PFSK-1 (cell line): ENCODE results near the gene ZNF362.

ENCODE experiments used
- FOXP2 ChIP-seq: optimal IDR thresholded peaks from 2 replicates; pipeline ENCODE3; 2011; ENCODE audit warnings: borderline replicate concordance, control low read depth, inconsistent platforms; ENCODE audit not compliant: insufficient read depth; ENCODE audit errors: extremely low read length, extremely low read depth
- POLR2AphosphoS5 ChIP-seq: IDR thresholded peaks from 2 replicates; pipeline ENCODE4 v1.6.1; 2012; ENCODE audit warnings: low read depth, mild to moderate bottlenecking, control low read depth, low read length, moderate library complexity
- SIN3A ChIP-seq: IDR thresholded peaks from 2 replicates; pipeline ENCODE4 v1.6.1; 2012; ENCODE audit warnings: mild to moderate bottlenecking, low read length, moderate library complexity, borderline replicate concordance; ENCODE audit not compliant: insufficient read depth
- TAF1 ChIP-seq: IDR thresholded peaks from 2 replicates; pipeline ENCODE4 v1.6.1; 2012; ENCODE audit warnings: low read length, control low read depth, borderline replicate concordance; ENCODE audit not compliant: insufficient read depth
- TF ChIP-seq, protein P1 (sequence below), 2 experiments: IDR thresholded peaks; 2 replicates each; pipeline versions ENCODE4 v1.6.1 to v1.8.0; 2011 to 2012; ENCODE audit warnings: low read depth in 2 of 2, low read length in 2 of 2, control low read depth in 1 of 2, inconsistent platforms in 1 of 2, mild to moderate bottlenecking in 1 of 2, moderate library complexity in 1 of 2; ENCODE audit not compliant: insufficient read depth in 1 of 2

The ZNF362 gene

GRCh38 chr1:33349778-33350610, 93.7 kb downstream of the ZNF362 start:
- no peak; the same call in 1 of the 2 replicates for TF ChIP-seq SIN3A
- TF ChIP-seq POLR2AphosphoS5: peak; percentile 77
- TF ChIP-seq FOXP2: no peak
- TF ChIP-seq TAF1: peak; percentile 66; the same call in 1 of the 2 replicates
- TF ChIP-seq, protein P1, sequence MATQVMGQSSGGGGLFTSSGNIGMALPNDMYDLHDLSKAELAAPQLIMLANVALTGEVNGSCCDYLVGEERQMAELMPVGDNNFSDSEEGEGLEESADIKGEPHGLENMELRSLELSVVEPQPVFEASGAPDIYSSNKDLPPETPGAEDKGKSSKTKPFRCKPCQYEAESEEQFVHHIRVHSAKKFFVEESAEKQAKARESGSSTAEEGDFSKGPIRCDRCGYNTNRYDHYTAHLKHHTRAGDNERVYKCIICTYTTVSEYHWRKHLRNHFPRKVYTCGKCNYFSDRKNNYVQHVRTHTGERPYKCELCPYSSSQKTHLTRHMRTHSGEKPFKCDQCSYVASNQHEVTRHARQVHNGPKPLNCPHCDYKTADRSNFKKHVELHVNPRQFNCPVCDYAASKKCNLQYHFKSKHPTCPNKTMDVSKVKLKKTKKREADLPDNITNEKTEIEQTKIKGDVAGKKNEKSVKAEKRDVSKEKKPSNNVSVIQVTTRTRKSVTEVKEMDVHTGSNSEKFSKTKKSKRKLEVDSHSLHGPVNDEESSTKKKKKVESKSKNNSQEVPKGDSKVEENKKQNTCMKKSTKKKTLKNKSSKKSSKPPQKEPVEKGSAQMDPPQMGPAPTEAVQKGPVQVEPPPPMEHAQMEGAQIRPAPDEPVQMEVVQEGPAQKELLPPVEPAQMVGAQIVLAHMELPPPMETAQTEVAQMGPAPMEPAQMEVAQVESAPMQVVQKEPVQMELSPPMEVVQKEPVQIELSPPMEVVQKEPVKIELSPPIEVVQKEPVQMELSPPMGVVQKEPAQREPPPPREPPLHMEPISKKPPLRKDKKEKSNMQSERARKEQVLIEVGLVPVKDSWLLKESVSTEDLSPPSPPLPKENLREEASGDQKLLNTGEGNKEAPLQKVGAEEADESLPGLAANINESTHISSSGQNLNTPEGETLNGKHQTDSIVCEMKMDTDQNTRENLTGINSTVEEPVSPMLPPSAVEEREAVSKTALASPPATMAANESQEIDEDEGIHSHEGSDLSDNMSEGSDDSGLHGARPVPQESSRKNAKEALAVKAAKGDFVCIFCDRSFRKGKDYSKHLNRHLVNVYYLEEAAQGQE (IDR thresholded peaks at IDR 0.05; ENCODE audit: insufficient read depth in 1 of 2, low read depth in 2 of 2, low read length in 2 of 2): 0 out of 4 replicates have a peak, but pooled peaks of 1 of the 2 experiments have one; percentile 3
